PC-3 (cell line): ENCODE measurements around the gene FAS.

Experiments used
- EZH2 ChIP-seq: fragments of 300-600 bp; sonication (generic); IDR thresholded peaks from one replicate; pipeline ENCODE4 v1.6.1; 2017; ENCODE audit warnings: antibody characterized with exemption, mild to moderate bottlenecking, low read length; ENCODE audit not compliant: unreplicated experiment
- EZH2phosphoT487 ChIP-seq: fragments of 300-600 bp; sonication (generic); IDR thresholded peaks from 2 replicates; pipeline ENCODE4 v1.6.1; 2018; ENCODE audit warnings: mild to moderate bottlenecking, antibody characterized with exemption, low read length, borderline replicate concordance
- TF ChIP-seq, protein P1 (sequence below): fragments of 300-600 bp; sonication (generic); conservative IDR thresholded peaks from 2 replicates; pipeline ENCODE4 v1.5.1; 2017; ENCODE audit warnings: antibody characterized with exemption, low read depth, mild to moderate bottlenecking, low read length

DNA sequence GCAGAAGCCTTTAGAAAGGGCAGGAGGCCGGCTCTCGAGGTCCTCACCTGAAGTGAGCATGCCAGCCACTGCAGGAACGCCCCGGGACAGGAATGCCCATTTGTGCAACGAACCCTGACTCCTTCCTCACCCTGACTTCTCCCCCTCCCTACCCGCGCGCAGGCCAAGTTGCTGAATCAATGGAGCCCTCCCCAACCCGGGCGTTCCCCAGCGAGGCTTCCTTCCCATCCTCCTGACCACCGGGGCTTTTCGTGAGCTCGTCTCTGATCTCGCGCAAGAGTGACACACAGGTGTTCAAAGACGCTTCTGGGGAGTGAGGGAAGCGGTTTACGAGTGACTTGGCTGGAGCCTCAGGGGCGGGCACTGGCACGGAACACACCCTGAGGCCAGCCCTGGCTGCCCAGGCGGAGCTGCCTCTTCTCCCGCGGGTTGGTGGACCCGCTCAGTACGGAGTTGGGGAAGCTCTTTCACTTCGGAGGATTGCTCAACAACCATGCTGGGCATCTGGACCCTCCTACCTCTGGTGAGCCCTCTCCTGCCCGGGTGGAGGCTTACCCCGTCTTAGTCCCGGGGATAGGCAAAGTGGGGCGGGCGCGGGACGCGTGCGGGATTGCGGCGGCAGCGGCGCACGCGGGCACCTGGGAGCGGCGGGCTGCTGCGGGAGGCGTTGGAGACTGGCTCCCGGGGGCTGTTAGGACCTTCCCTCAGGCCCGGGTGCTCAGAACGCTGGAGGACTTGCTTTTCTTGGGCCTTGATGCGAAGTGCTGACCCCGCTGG lies at the start of gene FAS:
- TF ChIP-seq, protein P1, sequence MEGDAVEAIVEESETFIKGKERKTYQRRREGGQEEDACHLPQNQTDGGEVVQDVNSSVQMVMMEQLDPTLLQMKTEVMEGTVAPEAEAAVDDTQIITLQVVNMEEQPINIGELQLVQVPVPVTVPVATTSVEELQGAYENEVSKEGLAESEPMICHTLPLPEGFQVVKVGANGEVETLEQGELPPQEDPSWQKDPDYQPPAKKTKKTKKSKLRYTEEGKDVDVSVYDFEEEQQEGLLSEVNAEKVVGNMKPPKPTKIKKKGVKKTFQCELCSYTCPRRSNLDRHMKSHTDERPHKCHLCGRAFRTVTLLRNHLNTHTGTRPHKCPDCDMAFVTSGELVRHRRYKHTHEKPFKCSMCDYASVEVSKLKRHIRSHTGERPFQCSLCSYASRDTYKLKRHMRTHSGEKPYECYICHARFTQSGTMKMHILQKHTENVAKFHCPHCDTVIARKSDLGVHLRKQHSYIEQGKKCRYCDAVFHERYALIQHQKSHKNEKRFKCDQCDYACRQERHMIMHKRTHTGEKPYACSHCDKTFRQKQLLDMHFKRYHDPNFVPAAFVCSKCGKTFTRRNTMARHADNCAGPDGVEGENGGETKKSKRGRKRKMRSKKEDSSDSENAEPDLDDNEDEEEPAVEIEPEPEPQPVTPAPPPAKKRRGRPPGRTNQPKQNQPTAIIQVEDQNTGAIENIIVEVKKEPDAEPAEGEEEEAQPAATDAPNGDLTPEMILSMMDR = no peak
- no peak for TF ChIP-seq EZH2phosphoT487
- TF ChIP-seq EZH2 = no peak
